ENCODE measurements around the gene ZNF276. TPM values are rescaled to one million over a fixed set of nuclear protein-coding genes. Genes with fewer than 3 reads are reported as not detected.

The ZNF276 gene
- total and polyA plus RNA-seq, 2 of the 8 experiments (the other 6 are each of a cell fraction or from before 2014, with no cell fraction given) = 6.4 to 9.3 TPM

DNA sequence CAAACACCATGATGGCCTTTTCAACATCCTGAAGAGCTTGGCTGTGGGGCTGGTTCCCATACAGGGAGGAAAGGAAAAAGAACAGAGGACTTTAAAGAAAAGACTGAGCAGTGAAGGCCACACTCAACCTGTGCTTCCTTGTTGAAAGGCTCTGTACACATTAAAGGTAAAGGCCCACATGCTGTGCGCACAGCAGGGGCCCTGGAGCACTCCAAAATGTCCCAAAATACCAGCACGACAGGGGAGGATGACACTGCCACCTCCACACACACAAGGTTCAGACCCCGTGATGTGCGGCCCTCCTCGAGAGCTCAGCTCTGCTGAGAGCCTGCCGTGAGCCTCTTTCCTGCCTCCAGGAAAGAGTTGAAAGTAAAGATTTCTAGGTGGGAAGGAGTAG is 58.6 kb downstream of the ZNF276 start (continued):
- TF ChIP-seq, protein P1, sequence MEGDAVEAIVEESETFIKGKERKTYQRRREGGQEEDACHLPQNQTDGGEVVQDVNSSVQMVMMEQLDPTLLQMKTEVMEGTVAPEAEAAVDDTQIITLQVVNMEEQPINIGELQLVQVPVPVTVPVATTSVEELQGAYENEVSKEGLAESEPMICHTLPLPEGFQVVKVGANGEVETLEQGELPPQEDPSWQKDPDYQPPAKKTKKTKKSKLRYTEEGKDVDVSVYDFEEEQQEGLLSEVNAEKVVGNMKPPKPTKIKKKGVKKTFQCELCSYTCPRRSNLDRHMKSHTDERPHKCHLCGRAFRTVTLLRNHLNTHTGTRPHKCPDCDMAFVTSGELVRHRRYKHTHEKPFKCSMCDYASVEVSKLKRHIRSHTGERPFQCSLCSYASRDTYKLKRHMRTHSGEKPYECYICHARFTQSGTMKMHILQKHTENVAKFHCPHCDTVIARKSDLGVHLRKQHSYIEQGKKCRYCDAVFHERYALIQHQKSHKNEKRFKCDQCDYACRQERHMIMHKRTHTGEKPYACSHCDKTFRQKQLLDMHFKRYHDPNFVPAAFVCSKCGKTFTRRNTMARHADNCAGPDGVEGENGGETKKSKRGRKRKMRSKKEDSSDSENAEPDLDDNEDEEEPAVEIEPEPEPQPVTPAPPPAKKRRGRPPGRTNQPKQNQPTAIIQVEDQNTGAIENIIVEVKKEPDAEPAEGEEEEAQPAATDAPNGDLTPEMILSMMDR (IDR thresholded peaks at IDR 0.05; ENCODE audit: control extremely low read depth in 1 of 3, insufficient read depth in 1 of 3, low read depth in 1 of 3, low read length in 3 of 3) = no peak

Measured in H1 (cell line).